Mesothelial cell of epicardium (in vitro differentiated cells): Measurements from ENCODE around the gene LRIG1. TPM values are rescaled to one million over a fixed set of nuclear protein-coding genes. Genes with fewer than 3 reads are reported as not detected.

ENCODE experiments used
- DNase-seq, 2 experiments: peaks; one replicate each; pipeline ENCODE4 v3.0.0; 2021; ENCODE audit warnings: low spot score in 2 of 2; ENCODE audit not compliant: unreplicated experiment in 2 of 2
- H3K27ac Mint-ChIP-seq: 2 replicates; pipeline ENCODE4 v1.8.0; 2021; ENCODE audit warnings: mixed read lengths
- H3K27me3 Mint-ChIP-seq: 2 replicates; pipeline ENCODE4 v1.8.0; 2021; ENCODE audit warnings: low read depth, mixed read lengths
- H3K36me3 Mint-ChIP-seq: 2 replicates; pipeline ENCODE4 v1.8.0; 2021; ENCODE audit warnings: mixed read lengths
- H3K4me1 Mint-ChIP-seq: 2 replicates; pipeline ENCODE4 v1.8.0; 2021; ENCODE audit warnings: mixed read lengths
- H3K4me3 Mint-ChIP-seq: 2 replicates; pipeline ENCODE4 v1.8.0; 2021; ENCODE audit warnings: mild to moderate bottlenecking, moderate library complexity, mixed read lengths
- H3K9me3 Mint-ChIP-seq: 2 replicates; pipeline ENCODE4 v1.8.0; 2021; ENCODE audit warnings: mixed read lengths
- CTCF ChIP-seq: fragments of 200-600 bp; sonication (generic); IDR thresholded peaks from one replicate; pipeline ENCODE4 v1.5.0; 2021; ENCODE audit warnings: antibody characterized with exemption; ENCODE audit not compliant: unreplicated experiment
- total RNA-seq: library from RNA; stranded (reverse); gene quantifications from 3 replicates; pipeline ENCODE4 v1.2.1, GENCODE V29; 2021

The LRIG1 gene
- total RNA-seq, 1 donor from 2014 or later, result 5.5 TPM

- no peak for TF ChIP-seq CTCF
Observed at GRCh38 chr3:66497985-66498671, 2.7 kb downstream of the LRIG1 start.

GRCh38 chr3:66497288-66497984 is 3.4 kb downstream of the LRIG1 start:
- Mint-ChIP-seq H3K27ac (no peak overlapping the region), H3K36me3 (no peaks in the 10 kb centered on the region)

More at GRCh38 chr3:66497985-66498671, 2.7 kb downstream of the LRIG1 start:
- Mint-ChIP-seq H3K27ac (no peak overlapping the region), H3K27me3 (peaks cover 89% of the 10 kb centered on the region), H3K36me3 (no peaks in the 10 kb centered on the region), H3K4me3 (no peak overlapping the region), H3K4me1 (peaks cover 32% of the 10 kb centered on the region), H3K9me3 (no peaks in the 10 kb centered on the region)
- DNase-seq, result no peak

GRCh38 chr3:66496746-66497145 is 4.1 kb downstream of the LRIG1 start:
- Mint-ChIP-seq H3K27ac (no peak overlapping the region), H3K4me1 (peaks cover 33% of the 10 kb centered on the region), H3K36me3 (no peaks in the 10 kb centered on the region), H3K9me3 (no peaks in the 10 kb centered on the region), H3K4me3 (no peak overlapping the region), H3K27me3 (peaks cover 89% of the 10 kb centered on the region)
- no peak for TF ChIP-seq CTCF
- no peak for DNase-seq

More at GRCh38 chr3:66497288-66497984, 3.4 kb downstream of the LRIG1 start:
- H3K4me3 Mint-ChIP-seq, result no peak overlapping the region
- no peak for TF ChIP-seq CTCF
- no peaks in the 10 kb centered on the region for H3K9me3 Mint-ChIP-seq
- peaks cover 30% of the 10 kb centered on the region for H3K4me1 Mint-ChIP-seq
- no peak for DNase-seq
- peaks cover 87% of the 10 kb centered on the region for H3K27me3 Mint-ChIP-seq

- DNase-seq, result no peak
- H3K4me1 Mint-ChIP-seq, result peaks cover 29% of the 10 kb centered on the region
- no peak for TF ChIP-seq CTCF
- H3K36me3 Mint-ChIP-seq, result no peaks in the 10 kb centered on the region
- H3K27ac Mint-ChIP-seq, result no peak overlapping the region
- H3K9me3 Mint-ChIP-seq, result no peaks in the 10 kb centered on the region
- peaks cover 84% of the 10 kb centered on the region for H3K27me3 Mint-ChIP-seq
- H3K4me3 Mint-ChIP-seq, result no peak overlapping the region
Observed at GRCh38 chr3:66496301-66496700, 4.5 kb downstream of the LRIG1 start.

- H3K4me1 Mint-ChIP-seq, result peaks cover 26% of the 10 kb centered on the region
- H3K4me3 Mint-ChIP-seq, result no peak overlapping the region
- no peak overlapping the region for H3K27ac Mint-ChIP-seq
- H3K36me3 Mint-ChIP-seq, result no peaks in the 10 kb centered on the region
- no peak for TF ChIP-seq CTCF
- no peak for DNase-seq
- peaks cover 82% of the 10 kb centered on the region for H3K27me3 Mint-ChIP-seq
- no peaks in the 10 kb centered on the region for H3K9me3 Mint-ChIP-seq
Observed at GRCh38 chr3:66495668-66496045, 5.2 kb downstream of the LRIG1 start.
